Measurements from ENCODE around the gene MIOS. TPM values are rescaled to one million over a fixed set of nuclear protein-coding genes. Genes with fewer than 3 reads are reported as not detected.

The MIOS gene
- total and polyA plus RNA-seq, 2 of the 8 experiments (the other 6 are each of a cell fraction or from before 2014, with no cell fraction given), result 15.5 to 50.7 TPM

DNA sequence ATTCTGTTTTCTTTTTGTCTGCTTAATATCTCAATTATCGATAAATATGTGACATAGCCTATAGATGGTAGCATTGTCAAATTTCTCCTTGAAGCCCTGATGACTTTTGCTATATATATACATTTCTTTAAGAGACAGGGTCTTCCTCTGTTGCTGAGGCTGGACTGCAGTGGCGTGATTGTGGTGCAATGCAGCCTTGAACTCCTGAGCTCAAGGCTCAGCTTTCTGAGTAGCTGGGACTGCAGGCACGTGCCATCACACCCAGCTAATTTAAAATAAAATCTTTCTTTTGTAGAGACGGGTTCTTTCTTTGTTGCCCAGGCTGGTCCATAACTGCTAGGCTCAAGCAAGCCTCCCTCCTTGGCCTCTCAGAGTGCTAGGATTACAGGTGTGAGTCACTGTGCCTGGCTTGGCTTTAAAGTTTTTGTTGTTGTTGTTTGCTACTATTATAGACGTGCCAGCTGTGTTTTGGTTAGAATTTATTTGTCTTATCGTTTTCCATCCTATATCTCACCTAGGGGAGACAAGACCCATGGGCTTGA is 80.9 kb downstream of the MIOS start:
- Histone ChIP-seq H3K27ac (ENCODE audit: low read depth, low read length) (no peak overlapping the region), H3K18ac (ENCODE audit: extremely low read depth, low read length) (no peak overlapping the region), H3K27me3 (replicated peaks in 1 of 4; ENCODE audit: control insufficient read depth in 3 of 4, extremely low read depth in 1 of 4, insufficient read depth in 3 of 4, low read length in 3 of 4) (no peaks in the 10 kb centered on the region), H2BK5ac (ENCODE audit: low read depth, low read length) (no peak overlapping the region), H3K14ac (ENCODE audit: insufficient read length) (no peak overlapping the region), H2BK120ac (replicated peaks; ENCODE audit: low read depth, low read length) (no peak overlapping the region), H3K56ac (replicated peaks; ENCODE audit: insufficient read length, low read depth, low read length) (no peak overlapping the region), H4K91ac (replicated peaks; ENCODE audit: insufficient read length, low read length) (no peak overlapping the region), H2AFZ (ENCODE audit: low read length) (no peak overlapping the region), H2BK20ac (ENCODE audit: low read length) (no peak overlapping the region), H3K4ac (replicated peaks; ENCODE audit: insufficient read length, low read depth, low read length) (no peak overlapping the region), H3K79me1 (ENCODE audit: low read depth, low read length) (peaks cover 3% of the 10 kb centered on the region), H3K4me3 (ENCODE audit: extremely low read depth in 1 of 4, insufficient read depth in 2 of 4, low read depth in 3 of 4, low read length in 4 of 4) (no peak overlapping the region), H3K36me3 (ENCODE audit: control insufficient read depth in 2 of 4, insufficient read depth in 4 of 4, low read length in 3 of 4) (no peaks in the 10 kb centered on the region), H2BK15ac (ENCODE audit: low read length) (no peak overlapping the region), H4K8ac (ENCODE audit: extremely low read depth, insufficient read depth, low read length) (no peak overlapping the region), H3K79me2 (ENCODE audit: control insufficient read depth in 1 of 2, insufficient read depth in 2 of 2, low read length in 2 of 2) (peaks cover 0 to 38% of the 10 kb centered on the region in 2 experiments; a peak in 3 of 4 replicates), H4K5ac (ENCODE audit: insufficient read length, low read depth, low read length) (no peak overlapping the region), H3K9ac (replicated peaks in 1 of 4; ENCODE audit: extremely low read depth in 1 of 4, low read depth in 3 of 4, low read length in 3 of 4) (no peak overlapping the region), H2AK5ac (ENCODE audit: low read depth, low read length) (no peak overlapping the region), H3K9me3 (ENCODE audit: insufficient read depth in 2 of 2, low read depth in 1 of 2, low read length in 1 of 2) (no peaks in the 10 kb centered on the region), H4K20me1 (replicated peaks in 1 of 2; ENCODE audit: control insufficient read depth in 1 of 2, insufficient read depth in 2 of 2, low read length in 2 of 2) (no peaks in the 10 kb centered on the region), H2BK12ac (ENCODE audit: low read depth, low read length) (no peak overlapping the region), H3K4me1 (replicated peaks in 1 of 4; ENCODE audit: control insufficient read depth in 3 of 4, insufficient read depth in 4 of 4, low read length in 3 of 4) (peaks cover 0 to 3% (median 0%) of the 10 kb centered on the region in 4 experiments; a peak in 1 of 7 replicates), H3K23ac (ENCODE audit: insufficient read length) (no peak overlapping the region), H3K4me2 (ENCODE audit: insufficient read depth in 1 of 2, low read depth in 2 of 2, low read length in 2 of 2) (no peak overlapping the region), H3K23me2 (ENCODE audit: low read depth, low read length) (no peaks in the 10 kb centered on the region)
- 70% methylated on average over 6 of the region's 6 CpGs; no CpG with 5 or more reads in 1 of the 2 experiments for WGBS, 2 experiments (ENCODE audit: extremely low coverage in 1 of 2, insufficient coverage in 1 of 2, insufficient read length in 1 of 2, insufficient replicate concordance in 2 of 2, low coverage in 1 of 2, low lambda C conversion rate in 2 of 2, missing lambda C conversion rate in 1 of 2)
- DNase-seq (ENCODE audit: low read depth in 1 of 2, low spot score in 2 of 2) (no peak), FAIRE-seq (no peak)
- ChIA-PET POLR2A (ENCODE audit: partially characterized antibody) (interaction anchor here (0.6 kb wide), 1 partner anchor 220 kb away, joined by 3 read pairs; no protein-coding TSS in a partner anchor), CTCF (ENCODE audit: partially characterized antibody) (interaction anchor here (0.6 to 2.3 kb wide), 3 partner anchors 14 to 531 kb away, joined by 3 to 9 read pairs (median 3); no protein-coding TSS in a partner anchor)
- TF ChIP-seq CTBP2 (IDR thresholded peaks at IDR 0.05; ENCODE audit: borderline replicate concordance, insufficient read depth, insufficient read length, low read length) (no peak), TBP (IDR thresholded peaks at IDR 0.05; ENCODE audit: low read depth, low read length) (no peak), ASH2L (IDR thresholded peaks at IDR 0.05; ENCODE audit: low read length) (no peak), CBX5 (IDR thresholded peaks at IDR 0.05; ENCODE audit: low read depth, low read length) (no peak), POLR2AphosphoS5 (IDR thresholded peaks at IDR 0.05; ENCODE audit: low read depth, low read length) (no peak), BACH1 (IDR thresholded peaks at IDR 0.05; ENCODE audit: low read length) (no peak)
- TF ChIP-seq, protein P1, sequence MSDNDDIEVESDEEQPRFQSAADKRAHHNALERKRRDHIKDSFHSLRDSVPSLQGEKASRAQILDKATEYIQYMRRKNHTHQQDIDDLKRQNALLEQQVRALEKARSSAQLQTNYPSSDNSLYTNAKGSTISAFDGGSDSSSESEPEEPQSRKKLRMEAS (IDR thresholded peaks at IDR 0.05), result no peak

Data from H1 (cell line).